K562 (cell line): ENCODE measurements around the gene GATB. TPM values are rescaled to one million over a fixed set of nuclear protein-coding genes. Genes with fewer than 3 reads are reported as not detected.

Experiments
- ATAC-seq: fragments of 200-7000 bp; cut with Tn5 transposase; 3 replicates; pipeline ENCODE4 v1.9.1; 2020; ENCODE audit warnings: moderate library complexity
- BruUV-seq: library from RNA; stranded (reverse); fragments of 400-500 nt; replicated peaks from 2 replicates; lab custom pipeline; 2021; lab: Mats Ljungman, UMichigan
- CTCF ChIA-PET: fragments of 300-600 bp; formaldehyde crosslinking; extraction: SDS; loops from one replicate; lab custom pipeline; 2021; ENCODE audit warnings: low intra/inter-chr PET ratio; lab: Yijun Ruan, JAX
- POLR2A ChIA-PET: fragments of 300-600, 350-650 bp; sonication (Branson Sonifier 250); formaldehyde crosslinking; extraction: SDS; loops from one replicate; lab custom pipeline; 2021; ENCODE audit warnings: antibody characterized with exemption, inconsistent platforms; lab: Yijun Ruan, JAX
- DNase-seq, 4 experiments: peaks; one replicate each; pipeline versions ENCODE4 v3.0.0 to v3.0.0-alpha.2; 2011 to 2018; ENCODE audit warnings: low spot score in 3 of 4, mixed read lengths in 3 of 4; ENCODE audit errors: extremely low read depth in 1 of 4
- FAIRE-seq: peaks from 2 replicates; lab custom pipeline; 2011; peaks lifted over from hg19 to GRCh38; lab: Jason Lieb, UNC
- H2AFZ ChIP-seq: 2 replicates; pipeline ENCODE4 v1.6.0; 2011; ENCODE audit warnings: low read depth, low read length, control low read depth, inconsistent platforms
- H3K27ac ChIP-seq: fragments of 200-600 bp; 3 replicates; pipeline ENCODE4 v1.8.0; 2011; ENCODE audit warnings: low read depth, mild to moderate bottlenecking, control low read depth, inconsistent platforms, low read length, moderate library complexity, mixed read lengths; ENCODE audit errors: extremely low read depth
- H3K27me3 ChIP-seq, 2 experiments: fragments of 300-600 bp in 1 of 2; 2 replicates in 1 of 2; 3 replicates in 1 of 2; pipeline versions ENCODE4 v1.6.0 to v1.8.0; 2011; ENCODE audit warnings: inconsistent platforms in 2 of 2, low read length in 2 of 2, mild to moderate bottlenecking in 1 of 2, mixed read lengths in 1 of 2, moderate library complexity in 1 of 2; ENCODE audit not compliant: control insufficient read depth in 2 of 2, insufficient read depth in 2 of 2
- H3K36me3 ChIP-seq: fragments of 300-600 bp; 3 replicates; pipeline ENCODE4 v1.8.0; 2011; ENCODE audit warnings: mild to moderate bottlenecking, low read length, inconsistent platforms; ENCODE audit not compliant: control insufficient read depth, insufficient read depth
- H3K4me1 ChIP-seq, 2 experiments: fragments of 200-600 bp in 1 of 2; replicated peaks in 1 of 2; 2 replicates in 1 of 2; 3 replicates in 1 of 2; pipeline versions ENCODE4 v1.5.1 to v1.8.0; 2011; ENCODE audit warnings: inconsistent platforms in 2 of 2, low read length in 2 of 2, mild to moderate bottlenecking in 1 of 2, mixed read lengths in 1 of 2, moderate library complexity in 1 of 2; ENCODE audit not compliant: control insufficient read depth in 2 of 2, insufficient read depth in 2 of 2
- H3K4me2 ChIP-seq: 2 replicates; pipeline ENCODE4 v1.6.1; 2011; ENCODE audit warnings: low read length, control low read depth, inconsistent platforms, mixed read lengths; ENCODE audit not compliant: insufficient read depth
- H3K4me3 ChIP-seq: fragments of 200-600 bp; sonication (generic), shearing (Covaris generic); 2 replicates; pipeline ENCODE4 v1.5.1; 2016; ENCODE audit warnings: control low read depth, inconsistent platforms
- H3K79me2 ChIP-seq: fragments of 200-600 bp; 3 replicates; pipeline ENCODE4 v1.8.0; 2011; ENCODE audit warnings: low read length, inconsistent platforms; ENCODE audit not compliant: control insufficient read depth, insufficient read depth
- H3K9ac ChIP-seq, 2 experiments: 2 replicates each; pipeline versions ENCODE4 v1.6.0 to v1.6.1; 2011; ENCODE audit warnings: low read depth in 2 of 2, low read length in 2 of 2, control low read depth in 1 of 2, inconsistent platforms in 1 of 2, mild to moderate bottlenecking in 1 of 2, mixed read lengths in 1 of 2; ENCODE audit not compliant: insufficient read depth in 1 of 2
- H3K9me1 ChIP-seq: one replicate; pipeline ENCODE4 v1.6.0; 2011; ENCODE audit warnings: inconsistent platforms, mild to moderate bottlenecking, low read length, moderate library complexity; ENCODE audit not compliant: control insufficient read depth, insufficient read depth
- H3K9me3 ChIP-seq: replicated peaks from 2 replicates; pipeline ENCODE4 v1.5.1; 2011; ENCODE audit warnings: low read depth, low read length, inconsistent platforms; ENCODE audit not compliant: control insufficient read depth, insufficient read depth
- H4K20me1 ChIP-seq: replicated peaks from 2 replicates; pipeline ENCODE4 v1.6.1; 2011; ENCODE audit warnings: low read length, inconsistent platforms, mixed read lengths; ENCODE audit not compliant: control insufficient read depth, insufficient read depth
- TCFL5 ChIP-seq: fragments of 250-450 bp; sonication (Bioruptor Pico); conservative IDR thresholded peaks from 2 replicates; pipeline ENCODE4 v1.6.1; 2021; ENCODE audit warnings: mild to moderate bottlenecking, moderate library complexity, matching md5 sums
- USF2 ChIP-seq: sonication (generic); formaldehyde crosslinking; IDR thresholded peaks from 2 replicates; pipeline ENCODE4 v1.5.0; 2020; ENCODE audit warnings: missing genetic modification reagents
- ZBTB7A ChIP-seq: IDR thresholded peaks from 2 replicates; pipeline ENCODE4 v1.6.1; 2011; ENCODE audit warnings: low read depth, mild to moderate bottlenecking, low read length, moderate library complexity, borderline replicate concordance; ENCODE audit not compliant: control insufficient read depth
- ZNF277 ChIP-seq: fragments of 250-450 bp; sonication (Bioruptor Pico); IDR thresholded peaks from 2 replicates; pipeline ENCODE4 v1.8.0; 2022; ENCODE audit warnings: inconsistent platforms, mild to moderate bottlenecking, moderate library complexity, borderline replicate concordance
- WGBS: fragments of 100-300 bp; shearing (Covaris generic); methylation state at CpG from one replicate; pipeline ENCODE4 v1.1.6; 2016; ENCODE audit warnings: low coverage, mixed read lengths; ENCODE audit not compliant: insufficient coverage; ENCODE audit errors: missing lambda C conversion rate; 5-methylcytosine and 5-hydroxymethylcytosine counted together
- in situ Hi-C: fragments of 300-500 bp; cut with MboI; formaldehyde crosslinking; loops from 4 replicates; pipeline ENCODE4 v1.15.0; 2018; ENCODE audit warnings: inconsistent platforms, mixed read lengths
- intact Hi-C: fragments of 100-400 bp; cut with micrococcal nuclease; formaldehyde crosslinking; loops from 2 replicates; pipeline ENCODE4 v1.14.2; 2022
- polyA plus RNA-seq, 8 experiments: library from polyadenylated mRNA; depleted of rRNA in 4 of 8; stranded (reverse) in 5 of 8; unstranded in 3 of 8; fragments of >200 nt; fragmentation: Nextera tagmentation in 2 of 8; fragmentation: Illumina TruSeq in 1 of 8; extraction: Ambion mirVana in 2 of 8; extraction: Trizol in 1 of 8; gene quantifications; 2 replicates each; pipeline versions ENCODE4 v1.2.1 to v1.2.3, GENCODE V29; 2011 to 2014; ENCODE audit warnings: inconsistent platforms in 1 of 8, missing spikeins in 1 of 8
- total RNA-seq, 7 experiments: library from RNA; depleted of rRNA in 6 of 7; stranded (reverse); fragments of >200 nt in 6 of 7; fragmentation: Illumina TruSeq in 2 of 7; extraction: Trizol in 2 of 7; gene quantifications; 2 replicates each; pipeline versions ENCODE4 v1.2.1 to v1.2.3, GENCODE V29; 2011 to 2021; ENCODE audit warnings: low replicate concordance in 1 of 7

The GATB gene
- total and polyA plus RNA-seq, 9 of the 15 experiments (the other 6 are each of a cell fraction or from before 2014, with no cell fraction given), result 15.3 to 31.8 (median 26.2) TPM

GRCh38 chr4:151666501-151666900 lies 94.3 kb downstream of the GATB start:
- peaks cover 2 to 6% of the 10 kb centered on the region in 2 experiments; a peak in 3 of 5 replicates for H3K4me1 ChIP-seq
- peaks cover 1% of the 10 kb centered on the region; the same call in 1 of the 2 replicates for H4K20me1 ChIP-seq
- H3K27me3 ChIP-seq, result peaks cover 20 to 27% of the 10 kb centered on the region in 2 experiments; a peak in 4 of 5 replicates
- no TSS peak for BruUV-seq
- no peak overlapping the region for H3K4me2 ChIP-seq
- H3K9me3 ChIP-seq, result no peaks in the 10 kb centered on the region
- WGBS, result 5% methylated on average over 5 of the region's 5 CpGs
- no peak overlapping the region for H3K27ac ChIP-seq
- FAIRE-seq (no peak), ATAC-seq (no peak), DNase-seq (no peak)
- H3K4me3 ChIP-seq, result no peak overlapping the region
- no peaks in the 10 kb centered on the region for H3K79me2 ChIP-seq
- H3K9ac ChIP-seq, result no peak overlapping the region
- H3K36me3 ChIP-seq, result no peaks in the 10 kb centered on the region
- POLR2A ChIA-PET, result no interaction called here
- no peaks in the 10 kb centered on the region for H3K9me1 ChIP-seq
- TF ChIP-seq ZBTB7A (no peak), USF2 (CRISPR knock-in tag) (no peak), TCFL5 (CRISPR knock-in tag) (no peak), ZNF277 (CRISPR knock-in tag) (no peak)
- H2AFZ ChIP-seq, result no peak overlapping the region
- in situ Hi-C loops, result no loop called here
- CTCF ChIA-PET, result no interaction called here
- intact Hi-C loops, result no loop called here
